ENCODE results near the gene PKD2L1.
"Not testable (repeated sequence)": the region's sequence is repeated elsewhere in the genome, so short reads cannot be mapped to it uniquely, and the experiment has no call there.

Gene PKD2L1

GRCh38 chr10:100286051-100287033, 43.7 kb downstream of the PKD2L1 start, which contains the start of gene BLOC1S2:
Gene BLOC1S2, minus strand, starts transcription at chr10:100286680. Its CDS starts 21 bp downstream, at chr10:100286659.
- peak; percentile 74 to 80 (median 78) for DNase-seq (ENCODE audit: low read depth in 3 of 3)

DNA sequence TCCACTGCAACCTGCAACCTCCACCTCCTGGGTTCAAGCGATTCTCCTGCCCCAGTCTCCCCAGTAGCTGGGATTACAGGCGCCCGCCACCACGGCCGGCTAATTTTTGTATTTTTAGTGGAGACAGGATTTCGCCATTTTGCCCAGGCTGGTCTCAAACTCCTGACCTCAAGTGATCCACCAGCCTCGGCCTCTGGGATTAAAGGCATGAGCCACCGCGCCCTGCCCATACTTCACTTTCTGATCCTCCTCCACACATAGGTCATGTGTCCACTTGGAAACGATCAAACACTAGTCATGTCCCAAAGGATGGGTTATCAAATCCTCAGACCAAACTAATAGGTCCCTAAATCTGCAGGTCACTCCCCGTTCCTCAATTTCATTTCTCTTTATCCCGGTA, 44.7 kb downstream of the PKD2L1 start:
- DNase-seq (ENCODE audit: low read depth in 3 of 3), result not testable (repeated sequence)

DNA sequence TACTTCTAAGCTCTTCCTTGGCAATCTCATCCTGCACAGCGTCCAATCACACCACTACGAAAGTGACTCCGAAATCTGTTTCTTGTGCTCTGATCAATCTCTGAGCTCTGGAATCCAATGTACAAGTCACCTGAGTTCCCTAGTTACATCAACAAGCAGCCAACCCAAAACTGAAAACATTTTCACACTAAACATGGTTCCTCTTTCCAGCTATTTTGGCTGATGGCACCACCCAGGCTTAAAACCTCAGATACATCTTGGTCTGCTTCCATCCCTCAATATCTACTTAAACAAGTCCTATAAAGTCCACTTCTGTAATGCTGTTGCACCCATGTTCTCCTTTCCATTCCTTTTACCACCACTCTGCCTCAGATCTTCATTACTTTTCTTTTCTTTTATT, 47.1 kb downstream of the PKD2L1 start:
- DNase-seq (ENCODE audit: low read depth in 3 of 3), result no peak

- DNase-seq (ENCODE audit: low read depth in 3 of 3), result not testable (repeated sequence)
Measured at GRCh38 chr10:100276971-100277370, 53.1 kb downstream of the PKD2L1 start.

- DNase-seq (ENCODE audit: low read depth in 3 of 3), result peak; percentile 49 to 57 (median 53)
Measured at GRCh38 chr10:100267239-100268104, 62.6 kb downstream of the PKD2L1 start, which contains the start of gene CWF19L1. Gene CWF19L1, minus strand, starts transcription at chr10:100267638. Its CDS starts 45 bp downstream, at chr10:100267593.

DNA sequence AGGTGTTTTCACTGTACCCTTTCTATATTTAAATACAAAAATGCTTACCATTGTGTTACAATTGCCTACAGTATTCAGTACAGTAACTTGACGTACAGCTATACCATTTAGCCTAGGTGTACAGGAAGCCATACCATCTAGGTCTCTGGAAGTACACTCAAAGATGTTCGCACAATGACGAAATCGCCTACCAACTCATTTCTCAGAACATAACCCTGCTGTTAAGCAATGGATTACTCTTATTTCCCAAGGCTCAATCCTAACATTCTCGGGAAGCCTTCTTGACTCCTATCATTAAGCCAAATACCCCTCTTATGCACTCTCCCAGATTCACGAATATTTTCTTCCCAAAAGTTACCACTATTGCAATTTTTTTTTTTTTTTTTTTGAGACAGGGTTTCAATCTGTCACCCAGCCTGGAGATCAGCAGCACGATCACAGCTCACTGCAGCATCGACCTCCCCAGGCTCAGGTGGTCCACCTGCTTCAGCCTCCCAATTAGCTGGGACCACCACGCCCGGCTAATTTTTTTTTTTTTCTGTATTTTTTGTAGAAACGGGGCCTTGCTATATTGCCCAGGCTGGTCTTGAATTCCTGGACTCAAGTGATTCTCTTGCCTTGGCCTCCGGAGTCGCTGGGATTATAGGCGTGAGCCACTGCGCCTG, 64.1 kb downstream of the PKD2L1 start:
- no peak for DNase-seq (ENCODE audit: low read depth in 3 of 3)

- DNase-seq (ENCODE audit: low read depth in 3 of 3), result no peak
Measured at GRCh38 chr10:100254191-100254590, 75.8 kb downstream of the PKD2L1 start.

GRCh38 chr10:100253041-100253440, 77.0 kb downstream of the PKD2L1 start:
- no peak for DNase-seq (ENCODE audit: low read depth in 3 of 3)

- no peak for DNase-seq (ENCODE audit: low read depth in 3 of 3)
Measured at GRCh38 chr10:100248820-100249219, 81.2 kb downstream of the PKD2L1 start.

DNA sequence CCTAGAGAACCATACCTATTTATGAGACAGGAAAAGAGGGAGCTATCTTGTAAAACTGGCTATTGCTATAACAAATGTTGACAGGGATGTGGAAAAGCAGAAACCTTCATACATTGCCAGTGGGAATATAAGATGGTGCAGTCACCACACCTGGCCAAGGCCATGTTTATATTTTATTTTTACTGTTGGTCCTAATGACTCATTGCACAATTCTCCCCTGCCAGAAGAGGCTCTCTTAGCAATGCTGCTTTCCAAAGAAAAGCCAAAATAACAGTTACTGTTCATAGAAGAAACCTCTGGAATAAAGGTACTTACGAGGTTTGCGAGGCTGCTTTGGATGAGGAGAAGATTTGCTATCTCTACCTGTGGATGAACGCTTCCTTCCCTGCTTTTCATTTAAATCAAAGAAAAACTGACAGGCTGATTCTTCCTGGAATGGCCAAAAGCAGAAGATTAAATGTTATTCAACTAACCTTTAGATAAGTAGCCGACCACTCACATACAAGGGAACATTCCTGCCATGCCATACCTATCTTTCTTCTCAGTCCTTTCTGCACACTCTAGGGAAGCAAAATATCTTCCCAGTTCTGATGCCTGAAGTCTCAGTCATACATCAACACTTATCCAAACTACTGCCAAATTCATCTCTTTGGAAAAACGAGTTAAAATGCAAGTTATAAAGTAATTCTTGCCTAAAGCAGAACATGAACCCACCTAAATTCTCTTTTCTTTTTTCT, 84.4 kb downstream of the PKD2L1 start:
- no peak for DNase-seq (ENCODE audit: low read depth in 3 of 3)

DNA sequence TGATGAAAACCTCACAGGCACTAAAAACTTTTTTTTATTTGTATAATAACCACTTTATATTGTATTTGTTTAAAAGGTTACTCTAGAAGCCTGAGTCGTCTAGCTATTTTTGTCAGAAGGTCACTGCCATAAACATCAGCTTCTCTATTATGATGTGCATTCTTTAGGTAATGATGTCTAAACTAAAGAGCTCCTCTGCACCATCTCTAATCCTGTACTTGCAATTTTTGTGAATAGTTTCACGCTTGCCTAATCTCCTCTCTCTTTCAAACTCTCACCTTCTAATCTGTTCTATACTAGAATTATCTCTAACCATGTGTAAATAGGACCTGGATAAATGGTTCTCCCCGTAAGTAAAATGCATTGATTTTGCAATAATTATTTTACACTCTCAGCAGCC, 90.2 kb downstream of the PKD2L1 start:
- no peak for DNase-seq (ENCODE audit: low read depth in 3 of 3)

DNA sequence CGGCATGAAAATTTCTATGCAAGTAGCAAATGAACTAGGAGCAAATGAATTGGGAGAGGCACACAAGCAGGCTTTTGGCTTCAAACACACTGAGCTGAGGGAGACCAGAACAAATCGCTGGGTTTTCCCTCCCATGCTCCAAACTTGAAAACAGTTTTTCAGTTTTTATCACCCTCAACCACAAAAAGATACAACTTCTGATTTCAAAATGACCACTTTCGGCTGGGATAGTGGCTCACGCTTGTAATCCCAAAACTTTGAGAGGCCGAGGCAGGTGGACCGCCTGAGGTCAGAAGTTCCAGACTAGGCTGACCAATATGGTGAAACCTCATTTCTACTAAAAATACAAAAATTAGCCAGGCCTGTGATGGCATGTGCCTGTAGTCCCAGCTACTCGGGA, 91.6 kb downstream of the PKD2L1 start:
- DNase-seq (ENCODE audit: low read depth in 3 of 3), result no peak
